Fibroblast of skin of back (primary cell): ENCODE measurements around the gene PTPN22. TPM values are rescaled to one million over a fixed set of nuclear protein-coding genes. Genes with fewer than 3 reads are reported as not detected.

Experiments
- DNase-seq: peaks from one replicate; pipeline ENCODE4 v3.0.0-alpha.2; 2013
- polyA plus RNA-seq, 2 experiments: library from polyadenylated mRNA; unstranded; fragments of 120-200 nt; gene quantifications; one replicate each; pipeline ENCODE4 v1.2.1, GENCODE V29; 2013; ENCODE audit not compliant: insufficient read length in 2 of 2

PTPN22 gene
- polyA plus RNA-seq (2013, experiment 1 of 2; ENCODE audit: insufficient read length) = 0.12 TPM
- 0.07 TPM for polyA plus RNA-seq (2013, experiment 2 of 2; ENCODE audit: insufficient read length)

DNA sequence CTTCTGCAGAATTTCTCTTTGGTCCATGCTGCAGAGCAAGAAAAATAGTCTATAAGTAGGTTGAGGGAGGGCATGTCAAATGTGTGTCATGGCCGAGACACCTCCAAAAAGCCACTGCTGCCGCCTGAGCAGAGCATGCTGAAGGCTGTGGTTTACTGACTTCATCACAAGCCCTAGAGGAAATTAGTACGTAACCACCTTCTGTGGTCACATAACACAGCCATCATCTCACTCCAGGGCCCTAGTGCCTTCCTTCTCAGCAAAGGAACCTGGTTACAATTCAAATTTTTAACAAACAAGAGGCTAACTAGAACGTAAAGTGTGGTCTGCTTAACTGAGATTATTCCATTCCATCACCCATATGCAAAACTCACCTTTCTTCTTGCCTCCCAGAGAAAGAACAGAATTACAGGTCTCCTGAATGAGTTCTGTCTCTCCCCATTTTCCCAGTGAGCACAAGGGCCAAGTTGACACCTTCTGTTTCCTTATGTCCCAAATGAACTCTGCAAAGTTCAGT, at the start of gene PTPN22:
TSS of gene PTPN22 (minus strand) at position 116 of the 517 bp plus-strand sequence.
- peak; percentile 75 for DNase-seq

DNA sequence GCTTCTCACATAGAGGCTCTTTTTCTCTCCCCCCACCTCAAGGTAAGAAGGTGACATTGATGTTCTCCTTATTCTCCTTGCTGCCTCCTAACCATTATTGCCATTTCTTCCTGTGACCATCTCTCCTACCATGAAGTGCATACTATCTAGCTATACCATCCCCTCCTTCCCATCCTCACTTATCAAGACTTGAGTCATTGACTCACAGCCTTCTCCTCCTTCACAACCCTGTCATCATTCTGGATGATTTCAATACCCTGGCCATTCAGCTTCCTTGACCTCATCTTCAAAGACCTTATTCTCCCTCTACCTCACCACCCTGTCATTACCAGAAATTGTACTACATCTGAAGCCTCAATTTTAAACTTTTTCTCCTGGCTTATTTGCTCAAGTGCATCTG, 46.7 kb upstream of the PTPN22 start:
- no peak for DNase-seq

DNA sequence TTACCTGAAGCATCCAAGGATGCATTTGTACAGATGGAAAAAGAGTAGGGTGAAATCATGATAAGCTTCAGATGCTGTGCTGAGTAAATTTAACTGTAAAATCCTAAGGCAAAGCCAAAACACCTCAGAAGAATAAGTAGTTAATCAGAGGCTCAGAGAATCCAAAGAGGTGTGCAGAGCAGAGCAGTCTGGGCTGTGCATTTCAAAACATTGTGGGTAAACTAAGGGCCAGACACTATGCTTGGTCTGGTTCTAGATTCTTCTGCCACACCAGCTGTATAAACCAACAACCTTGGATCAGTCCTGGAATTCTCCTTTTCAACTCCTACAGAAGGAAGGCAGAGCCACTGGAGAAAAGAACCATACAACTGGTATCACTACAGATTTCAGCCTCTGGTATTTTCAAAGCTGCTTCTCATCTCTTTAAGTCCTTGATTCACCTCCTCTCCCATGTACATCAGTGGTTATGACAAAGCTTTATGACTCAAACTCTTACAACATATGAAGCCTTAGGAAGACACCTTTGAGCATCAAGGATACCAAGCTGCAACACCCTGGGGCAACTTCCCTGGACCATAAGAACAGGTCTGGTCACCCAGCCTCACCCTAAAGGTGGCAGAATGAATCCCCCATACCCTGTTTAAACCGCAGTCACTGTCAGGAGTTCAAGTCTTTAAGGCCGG, 46.0 kb upstream of the PTPN22 start:
- no peak for DNase-seq

GRCh38 chr1:113916974-113917373, 45.5 kb upstream of the PTPN22 start:
- DNase-seq = no peak

- DNase-seq = no peak
These were observed 42.6 kb upstream of the PTPN22 start for GRCh38 chr1:113913887-113914664.

- DNase-seq = no peak
These were observed 41.8 kb upstream of the PTPN22 start for GRCh38 chr1:113913312-113913668.

DNA sequence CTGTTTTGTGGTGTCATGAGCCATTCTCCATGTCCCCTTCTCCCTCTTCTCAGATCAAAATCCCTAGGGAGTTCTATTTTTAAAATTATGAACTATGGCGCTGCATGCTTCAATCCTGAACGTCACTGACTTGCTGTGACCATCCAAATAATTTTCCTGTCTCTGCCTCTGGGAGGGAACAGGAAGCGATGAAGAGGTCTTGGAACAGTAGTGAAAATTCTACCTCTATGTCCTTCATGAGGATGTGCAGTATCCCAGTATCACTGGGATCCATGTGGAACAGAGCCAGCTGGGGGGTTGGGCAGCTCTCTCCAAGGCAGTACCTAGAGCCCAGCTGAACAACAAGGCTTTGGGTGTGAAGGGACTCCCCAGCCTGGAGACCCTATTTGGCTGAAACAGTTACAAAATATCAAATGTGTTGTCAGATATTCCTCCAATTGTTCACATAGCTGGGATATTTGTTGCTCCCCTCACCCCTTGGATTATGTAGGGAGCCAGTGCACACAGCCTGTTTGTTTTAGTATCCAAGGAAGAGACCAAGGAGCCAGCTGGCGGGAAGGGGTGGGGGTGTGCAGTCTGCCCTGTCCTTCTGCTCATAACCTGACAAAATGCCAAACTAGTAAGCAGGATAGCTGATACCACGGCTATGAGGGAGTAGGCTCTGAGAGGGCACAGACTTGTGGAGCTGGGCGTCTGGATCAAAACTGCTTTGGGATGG, 41.2 kb upstream of the PTPN22 start:
- DNase-seq = peak; percentile 69

DNA sequence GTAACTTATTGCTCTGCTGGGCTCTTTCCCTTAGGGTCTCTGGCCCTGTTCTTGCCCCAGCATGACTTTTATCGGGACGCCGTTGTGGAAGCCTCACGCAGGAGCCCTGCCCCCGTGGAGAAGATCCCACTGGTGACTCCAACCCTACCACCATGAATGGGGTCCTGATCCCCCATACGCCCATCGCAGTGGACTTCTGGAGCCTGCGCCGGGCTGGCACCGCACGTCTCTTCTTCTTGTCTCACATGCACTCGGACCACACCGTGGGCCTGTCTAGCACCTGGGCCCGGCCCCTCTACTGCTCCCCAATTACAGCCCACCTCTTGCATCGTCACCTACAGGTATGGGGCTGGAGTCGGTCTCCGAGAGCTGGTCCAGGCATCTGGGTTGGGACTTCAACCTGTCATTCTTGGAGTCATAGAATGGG, 33.9 kb upstream of the PTPN22 start:
- DNase-seq = no peak

GRCh38 chr1:113904674-113905434, 33.3 kb upstream of the PTPN22 start, which contains the start of the genes AP4B1 and DCLRE1B:
AP4B1 (minus strand) TSS chr1:113904799; CDS start chr1:113904717, 82 bp downstream.
DCLRE1B (plus strand) TSS chr1:113905326; CDS start chr1:113905587, 261 bp downstream.
- peak; percentile 100 for DNase-seq

- no peak for DNase-seq
These were observed 32.8 kb upstream of the PTPN22 start for GRCh38 chr1:113904293-113904673.

GRCh38 chr1:113903501-113904292, 32.2 kb upstream of the PTPN22 start:
- no peak for DNase-seq

- DNase-seq = no peak
These were observed 29.7 kb upstream of the PTPN22 start for GRCh38 chr1:113901191-113901590.

DNA sequence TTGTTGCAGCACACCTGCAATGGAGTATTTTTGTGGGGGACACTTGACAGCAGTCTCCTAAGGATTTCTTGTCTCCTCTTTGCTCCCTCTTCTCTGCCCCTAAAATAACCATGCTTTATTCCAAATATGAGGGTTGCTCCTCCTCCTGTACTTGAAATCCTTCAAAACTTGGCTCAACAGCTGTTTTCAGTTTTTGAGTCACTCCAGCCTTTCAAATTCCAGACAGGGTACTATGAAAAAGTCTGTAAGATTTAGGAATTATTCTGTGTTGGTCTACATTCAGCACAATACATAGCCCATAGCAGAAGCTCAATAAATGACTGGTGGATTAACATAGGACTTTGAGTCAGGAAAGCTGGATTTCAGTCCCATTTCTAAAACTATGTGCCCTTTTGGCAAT, 27.6 kb upstream of the PTPN22 start:
- DNase-seq = no peak

- no peak for DNase-seq
These were observed 26.8 kb upstream of the PTPN22 start for GRCh38 chr1:113898241-113898814.

DNA sequence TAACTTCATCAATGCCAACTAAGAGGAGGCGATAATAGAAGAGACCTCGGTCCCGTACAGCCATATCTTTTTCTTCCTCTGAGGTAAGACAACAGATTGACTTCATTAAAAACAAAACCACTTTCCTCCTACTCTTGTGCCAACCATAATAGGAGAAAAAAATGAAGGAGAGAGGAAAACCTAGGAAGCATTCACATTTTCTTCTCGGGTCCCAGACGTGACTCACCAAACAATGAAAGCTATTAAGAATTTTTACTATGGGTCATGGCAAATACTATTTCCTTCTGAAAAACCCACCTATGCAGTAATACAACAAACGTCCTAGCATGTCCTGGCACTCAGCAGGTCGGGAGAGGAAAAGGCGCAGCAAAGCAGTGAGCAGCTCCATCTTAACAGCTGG, 24.4 kb upstream of the PTPN22 start:
- peak; percentile 32 for DNase-seq

- DNase-seq = no peak
These were observed 23.6 kb upstream of the PTPN22 start for GRCh38 chr1:113895098-113895497.

DNA sequence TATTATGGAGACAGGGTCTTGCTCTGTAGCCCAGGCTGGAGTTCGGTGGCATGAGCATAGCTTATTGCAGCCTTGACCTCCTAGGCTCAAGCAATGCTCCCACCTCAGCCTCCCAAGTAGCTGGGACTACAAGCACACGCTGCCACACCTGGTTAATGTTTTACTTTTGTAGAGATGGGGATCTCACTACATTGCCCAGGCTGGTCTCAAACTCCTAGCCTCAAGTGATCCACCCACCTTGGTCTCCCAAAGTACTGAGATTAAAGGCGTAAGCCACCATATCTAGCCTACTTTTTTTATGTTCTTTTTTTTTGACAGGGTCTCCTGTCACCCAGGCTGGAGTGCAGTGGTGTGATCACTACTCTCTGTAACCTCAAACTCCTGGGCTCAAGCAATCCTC, 21.8 kb upstream of the PTPN22 start:
- DNase-seq = no peak

DNA sequence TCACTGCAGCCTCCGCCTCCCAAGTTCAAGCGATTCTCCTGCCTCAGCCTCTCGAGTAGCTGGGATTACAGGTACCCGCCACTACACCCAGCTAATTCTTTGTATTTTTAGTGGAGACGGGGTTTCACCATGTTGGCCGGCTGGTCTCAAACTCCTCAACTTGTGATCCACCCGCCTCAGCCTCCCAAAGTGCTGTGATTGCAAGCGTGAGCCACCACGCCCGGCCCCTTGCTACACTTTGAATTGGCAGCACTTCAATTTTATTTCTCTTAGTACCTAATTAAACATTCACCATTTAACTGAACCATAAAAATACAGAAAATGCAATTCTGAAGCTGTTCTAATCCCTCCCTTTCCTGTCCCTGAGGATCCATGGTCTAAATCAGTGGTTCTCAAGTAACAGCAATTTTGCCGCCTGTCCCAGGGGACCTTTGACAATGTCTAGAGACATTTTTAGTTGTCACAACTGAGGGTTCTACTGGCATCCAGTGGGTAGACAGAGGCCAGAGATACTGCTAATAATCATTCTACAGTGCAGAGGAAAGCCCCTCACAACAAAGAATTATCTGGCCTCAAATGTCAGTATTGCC, 20.2 kb upstream of the PTPN22 start:
- DNase-seq = no peak

DNA sequence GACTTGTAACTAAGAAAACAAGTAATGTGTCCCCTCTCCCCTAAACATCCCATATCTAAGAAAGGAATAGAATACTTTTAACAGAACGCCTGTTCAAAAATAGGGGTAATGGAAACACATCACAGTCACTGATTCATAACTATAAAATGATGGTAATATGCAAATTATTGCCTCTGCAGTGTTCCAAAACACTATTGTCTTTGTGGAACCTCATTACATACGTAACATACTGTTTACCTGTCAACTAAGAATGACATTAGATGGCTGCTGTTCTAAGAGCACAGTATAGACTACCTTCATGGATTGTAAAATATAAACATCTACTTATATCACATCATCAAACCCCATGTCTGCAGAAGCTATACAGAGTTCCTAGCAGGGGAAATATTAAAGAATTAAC, 19.3 kb upstream of the PTPN22 start:
- no peak for DNase-seq

- no peak for DNase-seq
These were observed 16.1 kb upstream of the PTPN22 start, which contains the start of gene BCL2L15 for GRCh38 chr1:113887402-113888175. BCL2L15 (minus strand) TSS chr1:113887581; CDS start chr1:113887375, 206 bp downstream.
